CD4-positive, alpha-beta memory T cell (primary cell): Measurements from ENCODE around the gene RNF217. TPM values are rescaled to one million over a fixed set of nuclear protein-coding genes. Genes with fewer than 3 reads are reported as not detected.

ENCODE experiments used
- CTCF ChIA-PET: fragments of 350-600 bp; sonication (Branson Sonifier 250); formaldehyde crosslinking; loops from one replicate; lab custom pipeline; 2021; ENCODE audit warnings: inconsistent platforms; ENCODE audit not compliant: partially characterized antibody; lab: Charles Lee
- POLR2A ChIA-PET: fragments of 350-600 bp; sonication (Branson Sonifier 250); formaldehyde crosslinking; loops from one replicate; lab custom pipeline; 2021; ENCODE audit not compliant: partially characterized antibody; lab: Charles Lee
- DNase-seq, 5 donors: peaks; one replicate each; pipeline versions ENCODE4 v3.0.0 to v3.0.0-alpha.2; 2020 to 2022; ENCODE audit warnings: mixed read lengths in 1 of 5
- H3K27ac ChIP-seq: one replicate; pipeline ENCODE4 v1.7.0; 2013; ENCODE audit warnings: low read depth, low read length
- H3K27me3 ChIP-seq: 2 replicates; pipeline ENCODE4 v1.7.0; 2013; ENCODE audit warnings: mild to moderate bottlenecking, low read length, moderate library complexity; ENCODE audit not compliant: insufficient read depth
- H3K36me3 ChIP-seq: 2 replicates; pipeline ENCODE4 v1.7.0; 2013; ENCODE audit warnings: mild to moderate bottlenecking, low read length, moderate library complexity; ENCODE audit not compliant: insufficient read depth
- H3K4me1 ChIP-seq: 2 replicates; pipeline ENCODE4 v1.7.0; 2013; ENCODE audit warnings: mild to moderate bottlenecking, low read length, moderate library complexity; ENCODE audit not compliant: insufficient read depth
- H3K4me3 ChIP-seq, 2 donors: one replicate each; pipeline ENCODE4 v1.7.0; 2013; ENCODE audit warnings: low read length in 2 of 2, mild to moderate bottlenecking in 1 of 2
- H3K9me3 ChIP-seq, 2 donors: one replicate each; pipeline ENCODE4 v1.7.0; 2013; ENCODE audit warnings: low read length in 2 of 2, control low read depth in 1 of 2; ENCODE audit not compliant: control insufficient read depth in 1 of 2
- H3K27ac Mint-ChIP-seq, 7 donors: one replicate each; pipeline ENCODE4 v1.8.0; 2020 to 2021; ENCODE audit warnings: mixed read lengths in 7 of 7, mild to moderate bottlenecking in 6 of 7, inconsistent platforms in 3 of 7, moderate library complexity in 3 of 7
- H3K27me3 Mint-ChIP-seq, 2 donors: one replicate each; pipeline ENCODE4 v1.8.0; 2020 to 2021; ENCODE audit warnings: mixed read lengths in 2 of 2
- H3K36me3 Mint-ChIP-seq, 2 donors: one replicate each; pipeline ENCODE4 v1.8.0; 2020 to 2021; ENCODE audit warnings: mixed read lengths in 2 of 2, inconsistent platforms in 1 of 2, mild to moderate bottlenecking in 1 of 2
- H3K4me1 Mint-ChIP-seq, 4 donors: one replicate each; pipeline ENCODE4 v1.8.0; 2020 to 2021; ENCODE audit warnings: mixed read lengths in 4 of 4, mild to moderate bottlenecking in 1 of 4
- H3K4me3 Mint-ChIP-seq, 8 donors: one replicate each; pipeline ENCODE4 v1.8.0; 2020 to 2021; ENCODE audit warnings: mixed read lengths in 8 of 8, mild to moderate bottlenecking in 7 of 8, moderate library complexity in 6 of 8, inconsistent platforms in 3 of 8
- H3K9me3 Mint-ChIP-seq, 8 donors: one replicate each; pipeline ENCODE4 v1.8.0; 2020 to 2021; ENCODE audit warnings: mixed read lengths in 8 of 8, mild to moderate bottlenecking in 5 of 8, inconsistent platforms in 3 of 8, moderate library complexity in 1 of 8
- intact Hi-C: fragments of 100-400 bp; cut with micrococcal nuclease; formaldehyde crosslinking; loops from one replicate; pipeline ENCODE4 v1.15.1; 2023
- polyA plus RNA-seq, 2 donors: library from polyadenylated mRNA; unstranded; fragments of 300-500 nt; fragmentation: Illumina TruSeq; gene quantifications; one replicate each; pipeline ENCODE4 v1.2.3, GENCODE V29; 2021
- total RNA-seq, 2 experiments: library from RNA; stranded (reverse); gene quantifications; one replicate each; pipeline ENCODE4 v1.2.3, GENCODE V29; 2021

Gene RNF217
- total and polyA plus RNA-seq, 4 experiments from 2014 or later = 0.03 to 0.86 (median 0.12) TPM

DNA sequence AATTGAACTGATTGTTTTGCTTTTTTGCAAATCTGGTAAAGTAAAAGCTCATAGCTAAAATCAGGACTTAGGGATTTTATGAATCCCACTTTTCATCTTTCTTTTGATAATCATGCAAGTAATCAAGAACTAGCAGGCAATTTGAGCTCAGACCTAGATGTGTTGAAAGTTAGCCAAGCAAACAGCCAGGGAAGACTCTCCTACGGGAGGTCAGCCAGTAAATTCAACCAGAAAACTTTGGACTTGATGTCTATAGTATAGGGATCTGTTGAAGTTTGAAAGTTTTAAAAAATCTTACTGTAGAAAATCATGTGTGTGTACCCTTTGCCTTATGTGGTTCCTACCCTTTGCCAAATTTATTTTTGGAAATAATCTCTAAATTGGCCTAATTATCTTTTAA, 96.3 kb downstream of the RNF217 start:
- Histone ChIP-seq H3K4me3 (no peak overlapping the region), H3K27ac (no peak overlapping the region), H3K27me3 (no peaks in the 10 kb centered on the region), H3K4me1 (no peaks in the 10 kb centered on the region), H3K36me3 (no peaks in the 10 kb centered on the region), H3K9me3 (no peaks in the 10 kb centered on the region)
- no peaks in the 10 kb centered on the region for H3K36me3 Mint-ChIP-seq
- peaks cover 0 to 2% (median 0%) of the 10 kb centered on the region in 8 donors for H3K9me3 Mint-ChIP-seq
- ChIA-PET POLR2A (no interaction called here), CTCF (no interaction called here)
- intact Hi-C loops = no loop called here
- H3K27ac Mint-ChIP-seq = no peak overlapping the region
- no peak overlapping the region for H3K4me3 Mint-ChIP-seq
- H3K4me1 Mint-ChIP-seq = no peaks in the 10 kb centered on the region
- no peaks in the 10 kb centered on the region for H3K27me3 Mint-ChIP-seq
- DNase-seq = no peak

DNA sequence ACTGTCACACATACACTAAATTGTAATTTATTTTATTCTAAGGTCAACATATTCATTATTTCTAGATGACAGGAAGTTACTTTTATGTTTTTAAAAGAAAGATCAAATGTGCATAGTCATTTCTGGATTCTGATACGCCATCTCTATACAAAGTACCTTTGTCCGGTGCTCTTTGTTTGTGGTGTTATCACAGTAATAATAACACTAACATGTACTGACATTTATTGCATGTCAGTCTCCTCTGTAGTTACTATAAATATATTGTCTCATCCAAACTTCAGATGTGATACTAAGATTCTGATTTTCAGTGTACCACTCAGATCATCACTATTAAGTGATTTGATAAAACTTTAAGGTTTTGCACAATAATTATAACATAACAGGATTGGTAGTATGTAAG, 101.1 kb downstream of the RNF217 start:
- Histone ChIP-seq H3K36me3 (no peaks in the 10 kb centered on the region), H3K9me3 (no peaks in the 10 kb centered on the region), H3K4me1 (peaks cover 30% of the 10 kb centered on the region), H3K27me3 (no peaks in the 10 kb centered on the region), H3K4me3 (no peak overlapping the region), H3K27ac (no peak overlapping the region)
- intact Hi-C loops = no loop called here
- H3K27me3 Mint-ChIP-seq = no peaks in the 10 kb centered on the region
- H3K9me3 Mint-ChIP-seq = no peaks in the 10 kb centered on the region
- no peaks in the 10 kb centered on the region for H3K36me3 Mint-ChIP-seq
- H3K4me3 Mint-ChIP-seq = no peak overlapping the region
- POLR2A ChIA-PET = no interaction called here
- no peak for DNase-seq
- peaks cover 0 to 1% (median 0%) of the 10 kb centered on the region in 4 donors for H3K4me1 Mint-ChIP-seq
- CTCF ChIA-PET = no interaction called here
- H3K27ac Mint-ChIP-seq = no peak overlapping the region

DNA sequence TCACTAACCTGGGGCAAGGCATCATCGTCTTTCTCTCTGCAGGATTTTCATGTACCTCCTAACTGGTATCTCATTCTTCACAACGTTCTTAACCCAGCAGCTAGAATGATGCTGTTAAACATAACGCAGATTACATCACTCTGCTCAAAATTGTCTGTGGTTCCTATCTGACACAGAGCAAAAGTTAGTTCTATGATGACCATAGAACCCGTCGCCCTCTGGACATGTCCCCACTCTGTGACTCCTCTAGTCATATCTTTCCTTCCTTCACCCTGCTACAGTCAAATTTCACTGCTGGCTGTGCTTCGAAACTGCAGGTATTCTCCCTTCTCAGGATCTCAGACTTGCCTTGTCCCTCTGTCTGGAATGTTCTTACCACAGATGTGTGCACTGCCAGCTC, 103.9 kb downstream of the RNF217 start:
- H3K9me3 Mint-ChIP-seq = peaks cover 0 to 2% (median 0%) of the 10 kb centered on the region in 8 donors
- intact Hi-C loops = no loop called here

DNA sequence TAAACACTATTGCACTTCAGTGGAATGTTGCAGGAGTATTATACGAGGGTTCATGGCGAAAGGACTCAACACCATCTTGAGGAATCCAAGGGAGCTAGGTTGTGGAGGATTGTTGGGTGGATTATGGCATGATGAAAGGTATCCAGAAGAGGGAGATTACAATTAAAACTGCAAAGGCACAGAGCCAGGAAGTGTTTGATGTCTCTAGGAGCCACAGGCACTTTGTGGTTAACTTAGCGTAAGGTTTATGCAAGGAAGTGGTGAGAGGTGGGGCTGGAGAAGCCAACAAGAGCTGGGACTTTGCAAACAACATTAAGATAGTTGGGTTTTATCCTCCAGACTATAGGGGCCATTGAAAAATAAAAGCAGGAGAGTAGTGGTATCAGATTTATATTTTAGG, 104.7 kb downstream of the RNF217 start:
- Histone ChIP-seq H3K36me3 (no peaks in the 10 kb centered on the region), H3K4me1 (peaks cover 34% of the 10 kb centered on the region), H3K27ac (no peak overlapping the region), H3K27me3 (no peaks in the 10 kb centered on the region), H3K4me3 (no peak overlapping the region), H3K9me3 (no peaks in the 10 kb centered on the region)
- intact Hi-C loops = loop anchor here (1.0 kb wide), 1 partner anchor 47 kb away; no protein-coding TSS in a partner anchor
- Mint-ChIP-seq H3K9me3 (peaks cover 0 to 2% (median 0%) of the 10 kb centered on the region in 8 donors), H3K36me3 (no peaks in the 10 kb centered on the region), H3K27me3 (no peaks in the 10 kb centered on the region), H3K27ac (no peak overlapping the region), H3K4me1 (peaks cover 0 to 1% (median 0%) of the 10 kb centered on the region in 4 donors), H3K4me3 (no peak overlapping the region)
- POLR2A ChIA-PET = interaction anchor here (1.2 kb wide), 1 partner anchor 9 kb away, joined by 3 read pairs; no protein-coding TSS in a partner anchor
- peak; percentile 52 to 75 (median 55) for DNase-seq
- CTCF ChIA-PET = interaction anchor here (0.8 to 4.1 kb wide), 2 partner anchors 47 to 52 kb away, joined by 3 to 21 read pairs; no protein-coding TSS in a partner anchor

More for the DNA sequence above, 103.9 kb downstream of the RNF217 start:
- no peak overlapping the region for H3K27ac Mint-ChIP-seq
- Histone ChIP-seq H3K4me1 (peaks cover 34% of the 10 kb centered on the region), H3K4me3 (no peak overlapping the region), H3K27me3 (no peaks in the 10 kb centered on the region), H3K36me3 (no peaks in the 10 kb centered on the region), H3K9me3 (no peaks in the 10 kb centered on the region), H3K27ac (no peak overlapping the region)
- no peak overlapping the region for H3K4me3 Mint-ChIP-seq
- no peaks in the 10 kb centered on the region for H3K27me3 Mint-ChIP-seq
- CTCF ChIA-PET = interaction anchor here (4.1 kb wide), 1 partner anchor 48 kb away, joined by 21 read pairs; no protein-coding TSS in a partner anchor
- POLR2A ChIA-PET = no interaction called here
- no peaks in the 10 kb centered on the region for H3K36me3 Mint-ChIP-seq
- peaks cover 0 to 1% (median 0%) of the 10 kb centered on the region in 4 donors for H3K4me1 Mint-ChIP-seq
- DNase-seq = no peak

DNA sequence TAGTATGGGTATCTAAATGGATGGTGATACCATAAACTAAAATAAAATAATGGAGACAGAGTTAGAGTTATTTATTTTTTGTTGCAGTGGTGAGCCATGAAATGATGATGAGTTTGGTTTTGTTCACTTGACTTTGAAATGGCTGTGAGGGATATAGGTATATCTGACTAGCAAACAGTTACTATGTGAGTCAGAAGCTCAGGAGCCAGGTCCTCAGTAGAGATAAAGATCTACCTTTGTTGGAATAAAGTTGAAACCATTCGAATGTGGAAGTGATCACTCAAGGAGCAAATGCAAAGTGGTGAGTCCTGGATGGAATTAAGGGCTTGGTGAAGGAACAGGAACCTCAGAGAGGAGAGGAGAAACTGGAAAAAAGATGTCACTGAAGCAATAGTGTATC, 105.3 kb downstream of the RNF217 start:
- H3K4me1 ChIP-seq = peaks cover 34% of the 10 kb centered on the region
- Mint-ChIP-seq H3K27me3 (no peaks in the 10 kb centered on the region), H3K36me3 (no peaks in the 10 kb centered on the region), H3K4me3 (no peak overlapping the region), H3K9me3 (peaks cover 0 to 2% (median 0%) of the 10 kb centered on the region in 8 donors), H3K4me1 (peaks cover 0 to 1% (median 0%) of the 10 kb centered on the region in 4 donors), H3K27ac (no peak overlapping the region)
- H3K27ac ChIP-seq = no peak overlapping the region
- intact Hi-C loops = loop anchor here (1.0 kb wide), 1 partner anchor 47 kb away; no protein-coding TSS in a partner anchor
- no peak for DNase-seq
- ChIA-PET POLR2A (interaction anchor here (0.6 to 1.2 kb wide), 2 partner anchors 9 to 27 kb away, joined by 3 to 4 read pairs; no protein-coding TSS in a partner anchor), CTCF (interaction anchor here (0.8 to 4.1 kb wide), 2 partner anchors 46 to 51 kb away, joined by 3 to 21 read pairs; no protein-coding TSS in a partner anchor)
- no peak overlapping the region for H3K4me3 ChIP-seq
- H3K9me3 ChIP-seq = no peaks in the 10 kb centered on the region
- H3K36me3 ChIP-seq = no peaks in the 10 kb centered on the region
- no peaks in the 10 kb centered on the region for H3K27me3 ChIP-seq

DNA sequence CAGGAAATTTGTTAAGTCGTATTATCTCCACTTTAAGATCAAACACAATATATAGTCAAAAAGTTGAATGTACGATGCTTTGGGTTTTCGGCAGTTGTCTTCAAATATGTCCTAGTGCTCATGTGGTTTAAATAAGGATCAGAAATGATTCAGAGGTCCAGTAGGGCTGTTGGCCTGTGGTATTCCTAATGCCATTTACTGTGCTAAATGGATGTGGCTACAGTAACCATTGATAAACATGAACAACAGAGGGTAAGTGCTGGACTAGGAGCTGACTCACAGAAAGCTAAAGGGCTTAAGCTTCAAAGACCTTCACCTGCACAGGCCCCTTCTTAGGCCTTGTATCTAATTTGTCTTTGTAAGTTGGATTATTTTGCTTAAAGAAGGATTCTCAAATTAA, 110.8 kb downstream of the RNF217 start:
- CTCF ChIA-PET = no interaction called here
- peaks cover 0 to 2% (median 0%) of the 10 kb centered on the region in 8 donors for H3K9me3 Mint-ChIP-seq
- intact Hi-C loops = no loop called here

DNA sequence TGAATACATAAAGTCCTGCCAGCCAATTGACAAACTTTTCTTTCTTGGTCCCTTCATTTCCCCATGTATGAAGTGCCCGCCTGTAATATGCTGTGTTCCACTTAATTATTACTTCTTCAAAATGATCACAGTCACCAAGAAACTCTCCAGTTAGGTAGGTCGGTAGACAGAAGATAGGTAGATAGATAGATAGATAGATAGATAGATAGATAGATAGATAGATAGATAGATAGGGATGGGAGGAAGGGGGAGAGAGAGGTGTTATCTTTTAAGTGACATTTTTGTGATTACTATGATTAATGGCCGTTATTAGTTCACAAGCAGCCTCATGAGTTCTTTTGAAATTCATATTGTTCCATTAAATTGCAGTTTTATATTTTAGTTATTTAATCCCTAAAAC, 111.9 kb downstream of the RNF217 start:
- no peak for DNase-seq
- no peak overlapping the region for H3K27ac Mint-ChIP-seq
- intact Hi-C loops = no loop called here
- no peaks in the 10 kb centered on the region for H3K4me1 Mint-ChIP-seq
- H3K27me3 Mint-ChIP-seq = peaks cover 0 to 3% of the 10 kb centered on the region in 2 donors
- no peak overlapping the region for H3K4me3 Mint-ChIP-seq
- POLR2A ChIA-PET = no interaction called here
- no peaks in the 10 kb centered on the region for H3K36me3 Mint-ChIP-seq
- Histone ChIP-seq H3K27ac (no peak overlapping the region), H3K4me1 (no peaks in the 10 kb centered on the region), H3K9me3 (no peaks in the 10 kb centered on the region), H3K27me3 (no peaks in the 10 kb centered on the region), H3K4me3 (no peak overlapping the region), H3K36me3 (no peaks in the 10 kb centered on the region)
- CTCF ChIA-PET = interaction anchor here (1.8 kb wide), 1 partner anchor 79 kb away, joined by 4 read pairs; the partner anchor contains the start of gene TPD52L1
- peaks cover 0 to 2% (median 0%) of the 10 kb centered on the region in 8 donors for H3K9me3 Mint-ChIP-seq

More for the DNA sequence above, 110.8 kb downstream of the RNF217 start:
- Histone ChIP-seq H3K4me3 (no peak overlapping the region), H3K27me3 (no peaks in the 10 kb centered on the region), H3K9me3 (no peaks in the 10 kb centered on the region), H3K36me3 (no peaks in the 10 kb centered on the region), H3K27ac (no peak overlapping the region), H3K4me1 (peaks cover 6% of the 10 kb centered on the region)
- no peaks in the 10 kb centered on the region for H3K4me1 Mint-ChIP-seq
- peaks cover 0 to 3% of the 10 kb centered on the region in 2 donors for H3K27me3 Mint-ChIP-seq
- H3K27ac Mint-ChIP-seq = no peak overlapping the region
- DNase-seq = no peak
- POLR2A ChIA-PET = no interaction called here
- H3K4me3 Mint-ChIP-seq = no peak overlapping the region
- no peaks in the 10 kb centered on the region for H3K36me3 Mint-ChIP-seq
